ENCODE results near the gene IL1RL2.

IL1RL2 gene

DNA sequence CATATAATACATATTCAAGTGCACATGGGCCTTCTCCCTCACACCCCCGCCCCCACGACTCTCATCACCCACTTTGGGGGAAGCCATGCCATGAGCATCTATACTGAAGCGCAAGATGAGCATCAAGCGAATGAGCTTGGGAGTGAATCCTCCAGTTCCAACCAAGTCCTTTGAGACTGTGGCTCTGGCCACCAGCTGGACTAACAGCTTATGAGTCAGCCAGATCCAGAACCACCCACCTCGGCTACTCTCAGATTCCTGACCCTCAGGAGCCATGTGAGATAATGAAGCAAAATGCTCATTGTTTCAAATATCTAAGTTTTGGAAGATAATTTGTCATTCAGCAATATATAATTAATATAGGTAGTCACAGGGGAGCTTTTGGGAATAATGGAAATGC, 102.3 kb downstream of the IL1RL2 start:
- H3K4me1 ChIP-seq (ENCODE audit: insufficient read depth, low read length): no peaks in the 10 kb centered on the region
- H3K36me3 ChIP-seq (ENCODE audit: insufficient read depth, low read length): no peaks in the 10 kb centered on the region
- H3K9ac ChIP-seq (ENCODE audit: low read depth, low read length): no peak overlapping the region
- no peaks in the 10 kb centered on the region for H3K9me3 ChIP-seq (ENCODE audit: control insufficient read depth, insufficient read depth, low read length)
